ENCODE results near the gene PPBP.
"Not testable (repeated sequence)": the region's sequence is repeated elsewhere in the genome, so short reads cannot be mapped to it uniquely, and the experiment has no call there.

PPBP gene

DNA sequence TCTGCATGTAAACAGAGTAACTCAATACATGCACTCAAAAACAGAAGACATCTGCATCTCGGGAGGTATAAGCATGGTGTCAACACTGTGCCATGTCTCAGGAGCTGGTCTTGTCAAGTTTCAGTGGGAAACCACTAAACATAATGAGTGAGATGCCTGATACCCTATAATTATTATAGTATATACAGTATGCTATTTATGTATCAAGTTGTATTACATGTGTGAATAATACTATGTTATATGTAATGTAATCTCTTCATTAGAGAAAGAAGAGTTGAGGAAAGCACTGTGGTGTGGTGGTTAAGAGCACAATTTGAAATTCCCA lies 2.5 kb downstream of the PPBP start:
- ATAC-seq (replicated peaks) (no peak), DNase-seq (no peak)
- no peaks in the 10 kb centered on the region for H3K4me1 Mint-ChIP-seq (ENCODE audit: low read depth in 2 of 2)
- H3K36me3 Mint-ChIP-seq (ENCODE audit: insufficient read depth): peaks cover 4% of the 10 kb centered on the region
- H3K27ac Mint-ChIP-seq: no peak overlapping the region
- peaks cover 0 to 8% of the 10 kb centered on the region in 2 donors for H3K27me3 Mint-ChIP-seq
- H3K9me3 Mint-ChIP-seq: peaks cover 0 to 7% of the 10 kb centered on the region in 2 donors
- H3K4me3 Mint-ChIP-seq: no peak overlapping the region

DNA sequence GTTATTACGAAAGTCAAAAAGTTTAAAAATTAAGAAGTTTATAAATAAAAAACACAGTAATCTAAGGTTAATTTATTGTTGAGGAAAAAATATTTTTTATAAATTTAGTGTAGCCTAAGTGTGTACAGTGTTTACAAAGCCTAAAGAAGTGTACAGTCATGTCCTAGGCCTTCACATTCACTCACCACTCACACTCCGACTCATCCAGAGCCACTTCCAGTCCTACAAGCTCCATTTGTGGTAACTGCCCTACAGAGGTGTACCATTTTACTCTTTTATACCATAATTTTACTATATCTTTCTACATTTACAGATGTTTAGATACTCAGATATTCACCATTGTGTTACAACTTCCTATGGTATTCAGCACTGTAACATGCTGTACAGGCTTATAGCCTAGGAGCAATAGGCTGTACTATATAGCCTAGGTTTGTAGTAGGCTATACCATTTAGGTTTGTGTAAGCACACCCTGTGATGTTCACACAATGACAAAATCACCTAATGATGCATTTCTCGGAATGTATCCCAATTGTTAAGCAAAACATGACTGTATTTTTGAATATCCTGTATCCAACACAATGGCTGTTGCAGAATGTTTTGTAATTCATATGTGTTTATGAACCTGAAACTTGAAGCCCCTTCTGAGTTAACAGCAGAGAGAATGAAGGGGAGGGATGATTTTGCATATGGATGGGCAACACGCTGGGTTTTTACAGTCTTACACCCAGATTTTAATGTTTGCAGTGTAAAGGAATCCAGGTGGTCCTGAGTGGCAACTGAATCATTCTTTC lies 3.1 kb downstream of the PPBP start:
- ATAC-seq (replicated peaks): no peak
- peaks cover 0 to 7% of the 10 kb centered on the region in 2 donors for H3K9me3 Mint-ChIP-seq
- H3K27ac Mint-ChIP-seq: no peak overlapping the region
- H3K27me3 Mint-ChIP-seq: peaks cover 0 to 8% of the 10 kb centered on the region in 2 donors
- DNase-seq: no peak
- no peak overlapping the region for H3K4me3 Mint-ChIP-seq
- H3K36me3 Mint-ChIP-seq (ENCODE audit: insufficient read depth): peaks cover 4% of the 10 kb centered on the region
- no peaks in the 10 kb centered on the region for H3K4me1 Mint-ChIP-seq (ENCODE audit: low read depth in 2 of 2)

DNA sequence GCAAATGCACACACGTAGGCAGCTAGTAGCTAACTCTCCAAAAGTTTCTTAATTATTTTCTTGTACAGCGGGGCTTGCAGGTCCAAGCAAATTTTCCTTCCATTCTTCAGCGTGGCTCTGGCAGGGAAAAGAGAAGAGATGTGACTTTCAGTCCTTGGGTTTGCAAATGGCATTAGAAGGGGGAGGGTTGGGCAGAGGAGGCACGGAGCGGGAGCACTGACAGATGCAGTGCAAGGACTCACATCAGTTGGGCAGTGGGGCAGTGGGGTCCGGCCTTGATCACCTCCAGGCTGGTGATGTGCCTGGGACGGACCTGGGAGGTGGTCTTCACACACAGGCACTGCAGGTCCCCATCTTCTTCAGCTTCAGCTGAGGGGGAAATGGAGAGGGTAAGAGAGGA lies 6.8 kb downstream of the PPBP start:
- H3K4me1 Mint-ChIP-seq (ENCODE audit: low read depth in 2 of 2); H3K4me3 Mint-ChIP-seq; H3K36me3 Mint-ChIP-seq (ENCODE audit: insufficient read depth); H3K27me3 Mint-ChIP-seq; DNase-seq; ATAC-seq (replicated peaks): not testable (repeated sequence)
- Mint-ChIP-seq H3K27ac (peak overlapping the region in 1 of 2 donors; percentile 59), H3K9me3 (peaks cover 2 to 10% of the 10 kb centered on the region in 2 donors)

DNA sequence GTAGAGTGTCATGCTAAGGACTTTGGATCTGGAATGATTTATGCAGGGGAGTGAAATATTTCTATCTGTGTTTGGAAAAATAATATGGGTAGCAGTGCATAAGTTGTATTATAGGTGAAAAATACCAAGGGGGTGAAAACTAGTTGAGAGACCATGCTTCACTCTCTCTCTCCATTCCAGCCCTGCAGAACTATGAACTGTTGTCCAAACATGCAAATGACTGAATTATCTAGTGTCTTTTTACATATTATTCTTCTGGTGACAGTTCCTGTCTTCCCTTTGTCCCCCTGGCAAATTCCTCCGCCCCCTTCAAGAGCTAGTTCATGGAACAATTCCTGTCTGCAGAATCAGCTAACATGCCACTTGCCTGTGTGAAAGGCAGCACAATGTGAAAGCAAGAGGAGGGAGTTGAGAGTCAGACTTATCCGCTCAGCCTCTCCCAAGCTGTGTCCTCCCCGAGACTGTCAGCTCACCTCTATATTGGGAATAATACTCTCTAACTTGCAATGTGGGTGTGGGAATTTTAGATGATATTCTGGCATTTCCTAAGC lies 8.5 kb downstream of the PPBP start:
- Mint-ChIP-seq H3K36me3 (ENCODE audit: insufficient read depth) (no peaks in the 10 kb centered on the region), H3K4me3 (no peak overlapping the region), H3K9me3 (peaks cover 6 to 19% of the 10 kb centered on the region in 2 donors), H3K27me3 (peaks cover 0 to 8% of the 10 kb centered on the region in 2 donors), H3K27ac (no peak overlapping the region), H3K4me1 (ENCODE audit: low read depth in 2 of 2) (no peaks in the 10 kb centered on the region)
- DNase-seq (no peak), ATAC-seq (replicated peaks) (no peak)

DNA sequence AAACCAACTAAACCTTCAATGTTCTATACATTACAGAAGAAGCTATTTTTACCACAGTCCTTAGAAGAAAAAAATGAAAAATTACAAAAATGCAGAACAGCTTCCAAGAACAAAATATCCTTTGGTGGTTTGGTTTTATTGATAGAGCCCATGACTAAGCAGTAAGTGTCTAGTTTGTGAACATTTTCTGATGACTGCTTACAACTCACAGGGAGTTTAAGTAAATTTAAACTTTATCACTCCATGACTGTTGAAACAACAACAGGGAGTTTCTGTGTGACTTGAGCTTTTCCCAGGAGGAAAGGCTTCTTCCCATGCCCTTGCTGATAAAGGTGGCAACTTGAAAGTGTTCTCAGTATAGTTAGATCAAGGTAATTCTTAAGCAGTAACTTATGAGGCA lies 9.1 kb downstream of the PPBP start:
- Mint-ChIP-seq H3K36me3 (ENCODE audit: insufficient read depth) (no peaks in the 10 kb centered on the region), H3K4me1 (ENCODE audit: low read depth in 2 of 2) (no peaks in the 10 kb centered on the region), H3K4me3 (no peak overlapping the region), H3K27ac (no peak overlapping the region), H3K9me3 (peaks cover 6 to 19% of the 10 kb centered on the region in 2 donors), H3K27me3 (peaks cover 0 to 8% of the 10 kb centered on the region in 2 donors)
- DNase-seq: no peak
- no peak for ATAC-seq (replicated peaks)

DNA sequence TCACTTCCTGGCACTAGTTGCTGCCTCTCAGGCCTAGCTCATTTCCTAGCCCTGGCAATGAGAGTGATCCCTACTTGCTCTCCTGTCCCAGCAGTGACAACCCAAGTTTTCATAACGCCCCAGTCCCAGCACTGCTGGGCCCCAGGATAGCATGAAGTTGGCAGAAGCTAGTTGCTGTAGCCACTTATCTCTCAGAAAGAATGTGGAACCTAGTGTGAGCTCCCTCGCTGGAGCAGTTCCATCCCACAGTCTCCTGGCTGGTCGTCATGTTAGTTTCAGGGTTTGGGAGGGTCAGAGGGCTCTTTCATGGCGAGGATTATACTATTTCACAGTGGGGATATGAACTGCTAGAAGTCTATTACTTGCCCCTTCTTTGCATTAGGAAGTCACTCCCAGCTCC lies 11.3 kb downstream of the PPBP start:
- H3K27ac Mint-ChIP-seq: no peak overlapping the region
- ATAC-seq (replicated peaks): no peak
- DNase-seq: no peak

DNA sequence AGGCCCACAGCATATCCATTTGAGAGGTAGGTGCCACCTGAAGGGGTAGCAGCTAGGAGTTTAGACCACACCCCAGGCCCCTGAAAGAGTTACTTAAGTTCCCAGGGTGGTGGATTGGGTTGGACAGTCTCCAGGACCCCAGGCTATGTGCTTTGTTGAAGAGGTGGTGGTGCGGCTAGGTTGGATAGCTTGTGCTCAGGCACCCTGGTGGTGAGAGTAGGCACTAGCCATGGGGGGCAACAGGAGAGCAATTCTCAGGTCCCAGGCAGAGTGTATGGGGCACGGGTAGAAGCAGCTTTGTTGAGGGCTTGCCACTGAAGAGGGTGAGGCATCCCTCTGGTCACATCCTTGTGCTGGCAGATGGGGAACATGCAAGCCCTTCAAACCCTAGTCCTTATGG lies 11.8 kb downstream of the PPBP start:
- ATAC-seq (replicated peaks): no peak

More for the DNA sequence above, 11.3 kb downstream of the PPBP start:
- H3K4me3 Mint-ChIP-seq: no peak overlapping the region
- no peaks in the 10 kb centered on the region for H3K36me3 Mint-ChIP-seq (ENCODE audit: insufficient read depth)
- H3K27me3 Mint-ChIP-seq: peaks cover 0 to 8% of the 10 kb centered on the region in 2 donors
- no peaks in the 10 kb centered on the region for H3K4me1 Mint-ChIP-seq (ENCODE audit: low read depth in 2 of 2)
- H3K9me3 Mint-ChIP-seq: peaks cover 8 to 25% of the 10 kb centered on the region in 2 donors

DNA sequence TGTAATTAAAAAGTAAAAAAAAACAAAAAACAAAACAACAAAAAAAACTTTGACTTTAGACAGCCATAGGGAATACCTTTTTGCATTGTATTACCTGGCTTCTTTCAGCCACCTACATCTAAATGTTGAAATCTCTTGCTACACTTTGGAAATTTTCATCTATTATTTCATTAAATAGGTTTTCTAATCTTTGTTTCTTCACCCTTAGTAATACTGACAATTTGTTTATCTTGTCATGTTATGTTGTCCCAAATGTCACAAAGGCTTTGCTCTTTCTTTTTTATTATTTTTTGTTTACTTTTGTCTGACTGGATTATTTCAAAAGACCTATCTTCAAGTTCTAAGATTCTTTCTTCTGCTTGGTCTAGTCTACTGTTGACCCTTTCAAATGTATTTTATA lies 13.6 kb downstream of the PPBP start:
- H3K4me3 Mint-ChIP-seq: no peak overlapping the region
- H3K27ac Mint-ChIP-seq: no peak overlapping the region
- no peak for ATAC-seq (replicated peaks)
- DNase-seq: no peak
- peaks cover 8 to 35% of the 10 kb centered on the region in 2 donors for H3K9me3 Mint-ChIP-seq
- H3K27me3 Mint-ChIP-seq: no peaks in the 10 kb centered on the region
- no peaks in the 10 kb centered on the region for H3K4me1 Mint-ChIP-seq (ENCODE audit: low read depth in 2 of 2)
- no peaks in the 10 kb centered on the region for H3K36me3 Mint-ChIP-seq (ENCODE audit: insufficient read depth)

More for the DNA sequence above, 11.8 kb downstream of the PPBP start:
- Mint-ChIP-seq H3K36me3 (ENCODE audit: insufficient read depth) (no peaks in the 10 kb centered on the region), H3K9me3 (peaks cover 8 to 26% of the 10 kb centered on the region in 2 donors), H3K27ac (no peak overlapping the region), H3K4me1 (ENCODE audit: low read depth in 2 of 2) (no peaks in the 10 kb centered on the region), H3K4me3 (no peak overlapping the region), H3K27me3 (peaks cover 0 to 3% of the 10 kb centered on the region in 2 donors)
- no peak for DNase-seq

DNA sequence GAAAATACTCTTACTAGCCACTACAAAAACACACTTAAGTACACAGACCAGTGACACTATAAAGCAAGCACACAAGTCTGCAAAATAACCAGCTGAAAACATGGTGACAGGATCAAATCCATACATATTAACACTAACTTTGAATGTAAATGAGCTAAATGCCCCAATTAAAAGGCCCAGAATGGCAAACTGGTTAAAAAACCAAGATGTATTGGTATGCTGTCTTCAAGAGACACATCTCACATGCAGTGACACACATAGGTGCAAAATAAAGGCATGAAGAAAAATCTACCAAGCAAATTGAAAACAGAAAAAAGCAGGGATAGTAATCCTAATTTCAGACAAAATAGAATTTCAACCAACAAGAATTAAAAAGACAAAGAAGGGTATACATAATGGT lies 17.0 kb downstream of the PPBP start:
- no peak overlapping the region for H3K27ac Mint-ChIP-seq
- no peaks in the 10 kb centered on the region for H3K36me3 Mint-ChIP-seq (ENCODE audit: insufficient read depth)
- no peaks in the 10 kb centered on the region for H3K4me1 Mint-ChIP-seq (ENCODE audit: low read depth in 2 of 2)
- no peak for DNase-seq
- no peak for ATAC-seq (replicated peaks)
- peaks cover 6 to 31% of the 10 kb centered on the region in 2 donors for H3K9me3 Mint-ChIP-seq
- no peak overlapping the region for H3K4me3 Mint-ChIP-seq
- no peaks in the 10 kb centered on the region for H3K27me3 Mint-ChIP-seq

DNA sequence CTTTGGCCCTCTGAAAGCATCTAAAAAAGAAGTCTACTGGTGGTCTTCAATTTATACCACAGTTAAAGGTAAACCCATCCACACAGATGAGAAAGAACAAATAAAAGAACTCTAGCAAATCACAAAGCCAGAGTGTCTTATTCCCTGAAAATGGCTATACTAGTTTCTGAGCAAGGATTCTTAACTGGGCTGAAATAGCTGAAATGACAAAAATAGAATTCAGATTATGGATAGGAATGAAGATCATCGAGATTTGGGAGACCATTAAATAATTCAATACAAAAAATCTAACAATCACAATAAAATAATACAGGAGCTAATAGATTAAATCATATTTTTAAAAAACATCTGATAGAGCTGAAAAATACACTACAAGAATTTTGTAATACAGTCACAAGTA lies 18.0 kb downstream of the PPBP start:
- DNase-seq (no peak), ATAC-seq (replicated peaks) (no peak)
- Mint-ChIP-seq H3K36me3 (ENCODE audit: insufficient read depth) (no peaks in the 10 kb centered on the region), H3K4me3 (no peak overlapping the region), H3K27ac (no peak overlapping the region), H3K4me1 (ENCODE audit: low read depth in 2 of 2) (no peaks in the 10 kb centered on the region), H3K9me3 (peaks cover 2 to 31% of the 10 kb centered on the region in 2 donors), H3K27me3 (no peaks in the 10 kb centered on the region)

DNA sequence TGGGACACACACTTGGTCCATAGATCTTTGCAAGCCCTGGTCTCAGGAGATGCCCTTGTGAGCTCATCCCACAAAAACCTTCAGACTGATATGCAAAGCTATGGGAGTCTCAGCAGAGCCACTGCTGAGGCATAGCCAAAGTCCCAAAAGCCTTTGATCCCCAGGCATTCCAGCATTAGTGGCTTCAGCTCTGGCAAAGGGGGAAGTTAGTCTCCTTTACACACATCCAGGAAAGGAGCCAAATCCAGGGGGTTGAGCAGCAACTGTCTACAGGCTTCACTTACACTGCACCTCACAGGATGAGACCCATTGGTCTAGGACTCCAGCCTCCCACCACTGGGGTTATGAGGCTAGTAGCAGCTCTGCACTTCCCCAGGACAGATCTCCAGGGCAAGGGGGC lies 20.1 kb downstream of the PPBP start:
- ATAC-seq (replicated peaks): no peak
- Mint-ChIP-seq H3K9me3 (peaks cover 2 to 41% of the 10 kb centered on the region in 2 donors), H3K27me3 (no peaks in the 10 kb centered on the region), H3K4me1 (ENCODE audit: low read depth in 2 of 2) (no peaks in the 10 kb centered on the region), H3K4me3 (no peak overlapping the region), H3K27ac (no peak overlapping the region), H3K36me3 (ENCODE audit: insufficient read depth) (no peaks in the 10 kb centered on the region)
- DNase-seq: no peak

DNA sequence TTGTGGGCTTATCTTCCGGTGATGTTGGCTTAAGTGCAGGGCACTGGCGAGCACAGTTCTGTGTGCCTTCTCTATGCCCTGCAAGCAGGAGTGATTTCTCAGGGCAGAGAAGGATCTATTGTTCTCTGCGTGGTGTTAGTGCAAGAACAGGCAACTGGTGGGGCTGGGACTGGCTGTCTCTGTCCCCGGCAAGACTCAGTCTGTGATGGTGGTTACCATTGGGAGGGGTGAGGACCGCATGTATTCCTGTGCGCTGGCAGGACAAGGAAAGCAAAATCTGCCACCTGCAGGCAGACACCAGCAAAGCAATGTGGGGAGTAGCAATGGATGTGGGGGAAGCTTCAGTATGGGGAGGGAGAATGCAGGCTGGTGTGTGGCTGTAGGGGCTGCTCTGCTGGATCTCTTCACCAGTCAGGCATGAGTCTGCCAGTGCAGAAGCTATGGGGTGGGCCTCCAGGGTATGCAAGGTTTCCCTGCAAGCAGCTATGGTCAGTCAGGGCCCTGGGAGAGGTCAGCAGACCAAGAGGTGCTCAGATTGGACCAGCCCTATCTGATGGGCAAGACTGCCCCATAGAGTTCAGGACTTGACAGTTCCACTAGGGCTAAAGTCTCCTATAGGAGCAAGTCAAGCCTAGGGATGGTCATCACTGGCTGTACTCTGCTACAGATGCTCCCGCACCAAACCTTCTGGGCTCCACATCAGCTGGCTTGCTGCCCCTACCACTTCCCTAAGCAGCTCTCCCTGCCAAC lies 23.0 kb downstream of the PPBP start:
- H3K27me3 Mint-ChIP-seq: no peaks in the 10 kb centered on the region
- H3K9me3 Mint-ChIP-seq: peaks cover 6 to 27% of the 10 kb centered on the region in 2 donors
- H3K4me1 Mint-ChIP-seq (ENCODE audit: low read depth in 2 of 2): no peaks in the 10 kb centered on the region
- H3K27ac Mint-ChIP-seq: no peak overlapping the region
- DNase-seq: no peak
- H3K4me3 Mint-ChIP-seq: no peak overlapping the region
- no peaks in the 10 kb centered on the region for H3K36me3 Mint-ChIP-seq (ENCODE audit: insufficient read depth)
- ATAC-seq (replicated peaks): no peak

DNA sequence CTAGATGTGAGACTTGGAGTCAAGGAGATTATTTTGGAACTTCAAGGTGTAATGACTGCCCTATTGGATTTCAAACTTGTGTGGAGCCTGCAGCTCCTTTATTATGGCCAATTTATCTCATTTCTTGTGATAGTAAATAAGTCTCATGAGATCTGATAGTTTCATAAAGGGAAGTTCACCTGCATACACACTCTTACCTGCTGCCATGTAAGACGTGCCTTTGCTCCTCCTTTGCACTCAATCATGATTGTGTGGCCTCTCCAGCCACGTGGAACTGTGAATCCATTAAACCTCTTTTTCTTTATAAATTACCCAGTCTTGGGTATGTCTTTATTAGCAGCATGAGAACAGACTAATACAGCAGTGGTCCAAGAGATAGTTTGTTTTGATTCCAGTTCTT lies 25.3 kb downstream of the PPBP start:
- Mint-ChIP-seq H3K4me1 (ENCODE audit: low read depth in 2 of 2) (no peaks in the 10 kb centered on the region), H3K27me3 (no peaks in the 10 kb centered on the region), H3K27ac (no peak overlapping the region), H3K9me3 (peaks cover 6 to 26% of the 10 kb centered on the region in 2 donors), H3K36me3 (ENCODE audit: insufficient read depth) (no peaks in the 10 kb centered on the region), H3K4me3 (no peak overlapping the region)
- no peak for ATAC-seq (replicated peaks)
- DNase-seq: no peak

DNA sequence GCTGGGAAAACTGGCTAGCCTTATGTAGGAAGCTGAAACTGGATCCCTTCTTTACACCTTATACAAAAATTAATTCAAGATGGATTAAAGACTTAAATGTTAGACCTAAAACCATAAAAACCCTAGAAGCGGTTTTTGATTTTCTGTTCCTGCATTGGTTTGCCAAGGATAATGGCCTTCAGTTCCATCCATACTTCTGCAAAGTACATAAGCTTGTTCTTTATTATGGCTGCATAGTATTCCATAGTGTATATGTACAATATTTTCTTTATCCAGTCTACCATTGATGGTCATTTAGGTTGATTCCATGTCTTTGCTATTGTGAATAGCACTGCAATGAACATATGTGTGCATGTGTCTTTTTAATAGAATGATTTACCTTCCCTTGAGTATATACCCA lies 28.9 kb downstream of the PPBP start:
- not testable (repeated sequence) for H3K4me1 Mint-ChIP-seq (ENCODE audit: low read depth in 2 of 2); H3K4me3 Mint-ChIP-seq; H3K36me3 Mint-ChIP-seq (ENCODE audit: insufficient read depth); H3K9me3 Mint-ChIP-seq; DNase-seq; H3K27ac Mint-ChIP-seq; H3K27me3 Mint-ChIP-seq; ATAC-seq (replicated peaks)
